Measurements from ENCODE around the gene ASB2. TPM values are rescaled to one million over a fixed set of nuclear protein-coding genes. Genes with fewer than 3 reads are reported as not detected.

Gene ASB2
- total RNA-seq, 1 experiment from 2014 or later, result not detected

DNA sequence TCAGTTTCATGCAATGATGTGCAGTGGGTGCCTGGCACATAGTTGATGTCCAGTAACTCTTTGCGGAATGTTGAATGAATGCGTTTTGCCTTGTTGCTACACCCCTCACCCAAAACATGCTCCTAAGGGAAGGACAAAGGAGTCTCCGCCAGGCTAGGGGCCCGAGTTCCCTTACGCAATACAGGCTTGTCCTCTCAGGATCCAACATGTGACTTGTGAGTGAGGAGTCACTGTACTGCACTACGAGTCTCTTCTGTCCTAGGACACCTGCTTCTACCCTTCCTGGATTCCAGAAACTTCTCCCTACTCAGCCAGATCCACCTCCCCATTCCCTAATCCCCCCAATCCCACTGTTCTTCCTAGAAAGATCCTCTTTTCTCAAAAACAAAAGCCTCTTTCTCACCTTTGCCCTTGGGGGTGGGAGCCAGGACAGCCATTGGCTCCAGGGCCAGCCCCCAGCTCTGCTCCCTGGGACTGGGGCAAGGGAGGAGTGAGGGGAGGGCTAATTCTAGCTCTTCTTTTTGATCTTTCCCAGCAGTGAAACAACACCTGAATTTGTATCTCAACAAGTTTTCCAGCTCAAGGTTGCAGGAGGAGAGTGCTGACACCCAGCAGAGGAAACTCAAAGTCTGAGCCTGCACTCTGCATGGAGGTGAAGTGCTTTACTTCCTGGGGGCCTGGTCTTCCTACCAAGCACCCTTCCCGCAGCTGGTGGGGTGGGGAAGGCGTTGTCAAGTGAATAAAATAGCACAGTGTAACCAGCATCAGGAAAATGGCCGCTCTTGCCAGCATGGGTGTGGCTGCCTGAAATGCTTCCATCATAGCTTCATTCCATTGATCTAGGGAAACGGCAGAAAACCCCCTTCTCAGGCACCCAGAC is 46.4 kb upstream of the ASB2 start:
- H3K36me3 ChIP-seq (ENCODE audit: low read depth), result no peaks in the 10 kb centered on the region
- ChIA-PET CTCF (no interaction called here), POLR2A (ENCODE audit: unreplicated experiment) (no interaction called here)

DNA sequence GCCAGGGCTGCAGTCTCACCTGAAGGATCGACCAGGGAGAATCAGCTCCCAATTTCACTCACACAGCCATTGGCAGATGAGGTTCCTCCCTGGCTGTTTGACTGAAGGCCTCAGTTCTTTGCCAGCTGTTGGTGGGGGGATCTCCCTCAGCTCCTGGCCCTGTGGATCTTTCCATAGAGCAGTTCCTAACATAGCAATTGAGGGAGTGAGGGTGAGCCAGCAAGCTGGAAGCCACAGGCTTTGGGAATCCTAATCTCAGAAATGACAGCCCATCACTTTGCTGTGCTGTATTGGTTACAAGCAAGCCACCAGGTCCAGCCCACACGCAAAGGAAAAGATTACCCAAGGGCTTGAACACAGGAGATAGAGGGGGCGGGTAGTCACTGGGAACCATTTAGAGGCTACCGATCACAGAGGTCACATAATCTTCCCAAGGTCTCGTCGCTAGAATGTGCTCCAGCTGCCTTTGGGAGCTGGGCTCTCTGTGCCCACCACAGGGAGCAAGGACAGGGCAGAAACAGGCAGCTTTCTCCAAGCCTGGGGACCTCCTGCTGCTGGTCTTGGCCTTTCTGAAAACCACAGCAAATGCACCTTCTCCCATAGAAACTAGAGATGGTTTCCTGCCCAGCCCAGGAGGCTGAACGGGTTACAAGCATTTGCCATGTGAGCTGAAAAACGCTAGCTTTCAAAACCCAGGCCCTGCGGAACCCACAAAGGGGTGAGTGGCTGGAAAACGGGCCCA is 45.2 kb upstream of the ASB2 start:
- no TSS peak for BruUV-seq (replicated peaks)
- intact Hi-C loops (cut with micrococcal nuclease; ENCODE audit: unreplicated experiment), result no loop called here
- ChIA-PET CTCF (no interaction called here), POLR2A (ENCODE audit: unreplicated experiment) (no interaction called here)
- Histone ChIP-seq H3K36me3 (ENCODE audit: low read depth) (no peaks in the 10 kb centered on the region), H3K9me3 (ENCODE audit: insufficient read depth, low read depth) (no peaks in the 10 kb centered on the region), H3F3A (ENCODE audit: insufficient read depth, low read depth) (peaks cover 4% of the 10 kb centered on the region; the same call in 1 of the 2 replicates), H2AFZ (no peak overlapping the region), H3K27me3 (ENCODE audit: insufficient read depth, low read depth) (no peaks in the 10 kb centered on the region), H4K20me1 (ENCODE audit: insufficient read depth) (no peaks in the 10 kb centered on the region), H3K4me1 (replicated peaks; ENCODE audit: insufficient read depth) (peaks cover 29% of the 10 kb centered on the region), H3K9me2 (ENCODE audit: insufficient read depth) (no peaks in the 10 kb centered on the region), H3K27ac (no peak overlapping the region), H3K79me2 (ENCODE audit: low read depth) (no peaks in the 10 kb centered on the region), H3K4me3 (no peak overlapping the region), H3K4me2 (no peak overlapping the region)
- no peak for DNase-seq
- TF ChIP-seq, protein P1, sequence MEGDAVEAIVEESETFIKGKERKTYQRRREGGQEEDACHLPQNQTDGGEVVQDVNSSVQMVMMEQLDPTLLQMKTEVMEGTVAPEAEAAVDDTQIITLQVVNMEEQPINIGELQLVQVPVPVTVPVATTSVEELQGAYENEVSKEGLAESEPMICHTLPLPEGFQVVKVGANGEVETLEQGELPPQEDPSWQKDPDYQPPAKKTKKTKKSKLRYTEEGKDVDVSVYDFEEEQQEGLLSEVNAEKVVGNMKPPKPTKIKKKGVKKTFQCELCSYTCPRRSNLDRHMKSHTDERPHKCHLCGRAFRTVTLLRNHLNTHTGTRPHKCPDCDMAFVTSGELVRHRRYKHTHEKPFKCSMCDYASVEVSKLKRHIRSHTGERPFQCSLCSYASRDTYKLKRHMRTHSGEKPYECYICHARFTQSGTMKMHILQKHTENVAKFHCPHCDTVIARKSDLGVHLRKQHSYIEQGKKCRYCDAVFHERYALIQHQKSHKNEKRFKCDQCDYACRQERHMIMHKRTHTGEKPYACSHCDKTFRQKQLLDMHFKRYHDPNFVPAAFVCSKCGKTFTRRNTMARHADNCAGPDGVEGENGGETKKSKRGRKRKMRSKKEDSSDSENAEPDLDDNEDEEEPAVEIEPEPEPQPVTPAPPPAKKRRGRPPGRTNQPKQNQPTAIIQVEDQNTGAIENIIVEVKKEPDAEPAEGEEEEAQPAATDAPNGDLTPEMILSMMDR (conservative IDR thresholded peaks at IDR 0.05), result no peak
- TF ChIP-seq EZH2 (IDR thresholded peaks at IDR 0.05; ENCODE audit: low read depth), result no peak

More for the DNA sequence above, 46.4 kb upstream of the ASB2 start:
- Histone ChIP-seq H3K4me1 (replicated peaks; ENCODE audit: insufficient read depth) (peaks cover 38% of the 10 kb centered on the region), H4K20me1 (ENCODE audit: insufficient read depth) (no peaks in the 10 kb centered on the region), H2AFZ (no peak overlapping the region), H3K4me2 (no peak overlapping the region), H3F3A (ENCODE audit: insufficient read depth, low read depth) (peaks cover 13% of the 10 kb centered on the region; the same call in 1 of the 2 replicates), H3K79me2 (ENCODE audit: low read depth) (no peaks in the 10 kb centered on the region), H3K4me3 (no peak overlapping the region), H3K9me3 (ENCODE audit: insufficient read depth, low read depth) (no peaks in the 10 kb centered on the region), H3K27ac (no peak overlapping the region), H3K27me3 (ENCODE audit: insufficient read depth, low read depth) (no peaks in the 10 kb centered on the region), H3K9me2 (ENCODE audit: insufficient read depth) (no peaks in the 10 kb centered on the region)
- no peak for DNase-seq
- intact Hi-C loops (cut with micrococcal nuclease; ENCODE audit: unreplicated experiment), result no loop called here
- TF ChIP-seq, protein P1 (conservative IDR thresholded peaks at IDR 0.05), result no peak
- no peak for TF ChIP-seq EZH2 (IDR thresholded peaks at IDR 0.05; ENCODE audit: low read depth)
- no TSS peak for BruUV-seq (replicated peaks)

DNA sequence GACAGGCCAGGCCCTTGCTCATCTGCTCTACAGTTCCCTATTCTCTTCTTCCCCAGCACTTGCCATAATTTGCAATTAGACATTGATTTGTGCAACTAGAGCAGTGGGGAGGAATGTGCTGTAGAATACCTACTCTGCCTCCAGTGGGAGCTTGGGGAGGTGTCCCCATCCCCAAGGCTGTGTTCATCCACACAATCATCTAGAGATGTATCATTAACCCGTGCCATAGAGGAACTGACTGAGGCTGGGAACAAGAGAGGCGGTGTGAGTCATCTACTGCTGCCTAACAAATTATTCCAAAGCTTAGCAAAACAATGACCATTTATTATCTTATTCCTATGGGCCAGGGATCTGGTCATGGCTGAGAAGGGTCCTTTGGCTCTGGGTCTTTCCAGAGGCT is 44.6 kb upstream of the ASB2 start:
- no peaks in the 10 kb centered on the region for H3K9me3 ChIP-seq (ENCODE audit: insufficient read depth, low read depth)
- peaks cover 29% of the 10 kb centered on the region for H3K4me1 ChIP-seq (replicated peaks; ENCODE audit: insufficient read depth)
- no peak overlapping the region for H3K27ac ChIP-seq
- H2AFZ ChIP-seq, result no peak overlapping the region
- H4K20me1 ChIP-seq (ENCODE audit: insufficient read depth), result no peaks in the 10 kb centered on the region
- H3K4me2 ChIP-seq, result no peak overlapping the region
- no peak overlapping the region for H3K4me3 ChIP-seq
- no TSS peak for BruUV-seq (replicated peaks)
- DNase-seq, result peak in 1 of 2 experiments; percentile 50
- POLR2A ChIA-PET (ENCODE audit: unreplicated experiment), result no interaction called here
- no peaks in the 10 kb centered on the region for H3K36me3 ChIP-seq (ENCODE audit: low read depth)
- no peak for TF ChIP-seq EZH2 (IDR thresholded peaks at IDR 0.05; ENCODE audit: low read depth)
- TF ChIP-seq, protein P1 (conservative IDR thresholded peaks at IDR 0.05), result no peak
- CTCF ChIA-PET, result no interaction called here
- H3K9me2 ChIP-seq (ENCODE audit: insufficient read depth), result no peaks in the 10 kb centered on the region
- intact Hi-C loops (cut with micrococcal nuclease; ENCODE audit: unreplicated experiment), result no loop called here
- H3K79me2 ChIP-seq (ENCODE audit: low read depth), result no peaks in the 10 kb centered on the region
- H3F3A ChIP-seq (ENCODE audit: insufficient read depth, low read depth), result peaks cover 4% of the 10 kb centered on the region; the same call in 1 of the 2 replicates
- no peaks in the 10 kb centered on the region for H3K27me3 ChIP-seq (ENCODE audit: insufficient read depth, low read depth)

Data from PC-9 (cell line).